Upper lobe of right lung (tissue), 1 donor: ENCODE data around the gene TMEM106C. TPM values are rescaled to one million over a fixed set of nuclear protein-coding genes. Genes with fewer than 3 reads are reported as not detected.
A peak's percentile ranks its signal among the peaks of the same experiment; 100 is the strongest.

Experiments
- ATAC-seq: fragments of 200-7000 bp; cut with Tn5 transposase; one replicate; pipeline ENCODE4 v1.9.1; 2020; ENCODE audit warnings: mild to moderate bottlenecking, moderate library complexity
- DNase-seq: peaks from one replicate; pipeline ENCODE4 v3.0.0-alpha.2; 2020
- H3K27ac ChIP-seq: fragments of 200-600 bp; one replicate; pipeline ENCODE4 v1.8.0; 2022
- H3K27me3 ChIP-seq: fragments of 200-600 bp; one replicate; pipeline ENCODE4 v1.8.0; 2022; ENCODE audit warnings: mild to moderate bottlenecking
- H3K36me3 ChIP-seq: fragments of 200-600 bp; one replicate; pipeline ENCODE4 v1.8.0; 2022
- H3K4me1 ChIP-seq: fragments of 200-600 bp; one replicate; pipeline ENCODE4 v1.8.0; 2022
- H3K4me3 ChIP-seq: fragments of 200-600 bp; one replicate; pipeline ENCODE4 v1.8.0; 2022; ENCODE audit warnings: mild to moderate bottlenecking
- H3K9me3 ChIP-seq: fragments of 200-600 bp; one replicate; pipeline ENCODE4 v1.8.0; 2022
- intact Hi-C: fragments of 100-400 bp; cut with DNase I; formaldehyde crosslinking; loops from one replicate; pipeline ENCODE4 v1.11.0; 2022
- total RNA-seq: library from RNA; stranded (reverse); fragmentation: NEBNext Ultra II Directional; extraction: Animal tissue kit (Norgen Biotek cat#: 25700); gene quantifications from one replicate; pipeline ENCODE4 v1.2.1, GENCODE V29; 2021
- TF ChIP-seq, protein P1 (sequence below): fragments of 200-600 bp; IDR thresholded peaks from one replicate; pipeline ENCODE4 v1.8.0; 2022; ENCODE audit warnings: antibody characterized with exemption
- donor health status: DM: no; HTN: yes; CAD: no; lungs with severe emphysema.

TMEM106C gene
- total RNA-seq, 1 donor from 2014 or later: 45.4 TPM

DNA sequence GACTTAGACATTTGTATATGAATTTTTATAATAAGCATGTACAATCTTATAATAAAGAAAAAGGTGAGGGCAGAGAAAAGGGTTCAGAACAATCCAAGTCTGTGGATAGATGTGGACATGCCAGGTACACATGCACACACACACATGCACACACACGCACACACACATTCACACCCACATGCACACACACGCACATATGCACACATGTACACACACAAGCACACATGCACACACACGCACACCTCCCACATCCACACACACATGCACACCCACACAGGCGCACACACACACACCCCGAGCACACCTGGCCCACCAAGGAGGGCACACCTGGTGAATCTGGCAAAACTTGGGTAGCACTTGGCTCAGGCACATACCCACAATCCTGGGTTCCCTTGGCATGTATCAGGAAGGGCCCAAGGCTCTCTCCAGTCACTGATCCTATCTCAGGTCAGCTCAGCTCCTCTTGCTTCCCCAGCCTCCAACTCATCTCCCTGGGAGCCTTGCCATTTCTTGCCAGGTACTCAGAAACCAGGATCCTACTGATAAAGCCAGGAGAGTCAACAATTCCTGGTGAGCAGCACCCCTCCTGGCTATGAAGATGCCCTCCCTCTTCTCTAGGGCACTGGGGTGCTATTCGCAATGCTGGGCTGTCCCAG lies 18.6 kb upstream of the TMEM106C start:
- no peaks in the 10 kb centered on the region for H3K9me3 ChIP-seq
- TF ChIP-seq, protein P1, sequence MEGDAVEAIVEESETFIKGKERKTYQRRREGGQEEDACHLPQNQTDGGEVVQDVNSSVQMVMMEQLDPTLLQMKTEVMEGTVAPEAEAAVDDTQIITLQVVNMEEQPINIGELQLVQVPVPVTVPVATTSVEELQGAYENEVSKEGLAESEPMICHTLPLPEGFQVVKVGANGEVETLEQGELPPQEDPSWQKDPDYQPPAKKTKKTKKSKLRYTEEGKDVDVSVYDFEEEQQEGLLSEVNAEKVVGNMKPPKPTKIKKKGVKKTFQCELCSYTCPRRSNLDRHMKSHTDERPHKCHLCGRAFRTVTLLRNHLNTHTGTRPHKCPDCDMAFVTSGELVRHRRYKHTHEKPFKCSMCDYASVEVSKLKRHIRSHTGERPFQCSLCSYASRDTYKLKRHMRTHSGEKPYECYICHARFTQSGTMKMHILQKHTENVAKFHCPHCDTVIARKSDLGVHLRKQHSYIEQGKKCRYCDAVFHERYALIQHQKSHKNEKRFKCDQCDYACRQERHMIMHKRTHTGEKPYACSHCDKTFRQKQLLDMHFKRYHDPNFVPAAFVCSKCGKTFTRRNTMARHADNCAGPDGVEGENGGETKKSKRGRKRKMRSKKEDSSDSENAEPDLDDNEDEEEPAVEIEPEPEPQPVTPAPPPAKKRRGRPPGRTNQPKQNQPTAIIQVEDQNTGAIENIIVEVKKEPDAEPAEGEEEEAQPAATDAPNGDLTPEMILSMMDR: no peak
- H3K4me3 ChIP-seq: no peak overlapping the region
- H3K27me3 ChIP-seq: peaks cover 9% of the 10 kb centered on the region
- intact Hi-C loops: no loop called here
- H3K27ac ChIP-seq: no peak overlapping the region
- ATAC-seq (no peak), DNase-seq (no peak)
- no peaks in the 10 kb centered on the region for H3K36me3 ChIP-seq
- H3K4me1 ChIP-seq: peaks cover 8% of the 10 kb centered on the region

- Histone ChIP-seq H3K4me1 (peaks cover 8% of the 10 kb centered on the region), H3K4me3 (no peak overlapping the region), H3K36me3 (no peaks in the 10 kb centered on the region), H3K9me3 (no peaks in the 10 kb centered on the region), H3K27me3 (peaks cover 9% of the 10 kb centered on the region), H3K27ac (no peak overlapping the region)
- TF ChIP-seq, protein P1: no peak
- intact Hi-C loops: no loop called here
- ATAC-seq (no peak), DNase-seq (no peak)
Measured at GRCh38 chr12:47945341-47945728, 18.1 kb upstream of the TMEM106C start.

- no peak overlapping the region for H3K27ac ChIP-seq
- H3K27me3 ChIP-seq: peaks cover 6% of the 10 kb centered on the region
- no peak for DNase-seq
- peak; percentile 15 for ATAC-seq
- no peaks in the 10 kb centered on the region for H3K36me3 ChIP-seq
- H3K4me3 ChIP-seq: no peak overlapping the region
- H3K9me3 ChIP-seq: no peaks in the 10 kb centered on the region
- peaks cover 8% of the 10 kb centered on the region for H3K4me1 ChIP-seq
- intact Hi-C loops: no loop called here
- TF ChIP-seq, protein P1: no peak
Measured at GRCh38 chr12:47946413-47947323, 16.7 kb upstream of the TMEM106C start.

DNA sequence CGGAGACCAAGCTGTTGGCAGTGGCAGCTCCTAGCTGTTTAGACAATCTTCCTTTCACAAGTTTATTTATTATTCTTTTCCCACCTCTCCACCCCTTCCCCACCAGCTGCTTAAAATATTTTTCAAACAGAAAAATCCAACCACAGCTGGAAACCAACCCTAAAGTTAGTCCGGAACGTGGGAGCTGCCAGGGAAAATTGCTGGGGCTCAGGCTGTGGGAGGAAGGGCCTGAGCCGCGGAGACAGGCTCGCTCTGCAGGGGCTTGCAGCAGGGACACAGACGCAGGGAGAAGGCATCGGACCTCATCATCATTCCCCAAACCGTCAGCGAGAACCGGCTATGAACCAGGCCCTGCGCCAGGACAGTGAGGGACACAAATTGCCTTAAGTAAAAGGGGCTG lies 16.1 kb upstream of the TMEM106C start:
- H3K36me3 ChIP-seq: no peaks in the 10 kb centered on the region
- H3K27ac ChIP-seq: no peak overlapping the region
- peaks cover 8% of the 10 kb centered on the region for H3K4me1 ChIP-seq
- no peak overlapping the region for H3K4me3 ChIP-seq
- intact Hi-C loops: no loop called here
- DNase-seq (no peak), ATAC-seq (no peak)
- no peaks in the 10 kb centered on the region for H3K27me3 ChIP-seq
- TF ChIP-seq, protein P1: no peak
- no peaks in the 10 kb centered on the region for H3K9me3 ChIP-seq

GRCh38 chr12:47949441-47950341 lies 13.7 kb upstream of the TMEM106C start:
- no peak overlapping the region for H3K27ac ChIP-seq
- no peak overlapping the region for H3K4me3 ChIP-seq
- peak; percentile 91 for DNase-seq
- H3K9me3 ChIP-seq: no peaks in the 10 kb centered on the region
- H3K27me3 ChIP-seq: no peaks in the 10 kb centered on the region
- ATAC-seq: peak; percentile 93
- TF ChIP-seq, protein P1: peak; percentile 91
- no peaks in the 10 kb centered on the region for H3K36me3 ChIP-seq
- peaks cover 8% of the 10 kb centered on the region for H3K4me1 ChIP-seq
- intact Hi-C loops: no loop called here
